GM18868 (cell line): ENCODE results near the gene OR1K1.

Source experiments
- ATAC-seq: cut with Tn5 transposase; IDR thresholded peaks from one replicate; pipeline ENCODE4 v1.9.1; 2021; ENCODE audit warnings: mild to moderate bottlenecking, moderate library complexity; ENCODE audit not compliant: unreplicated experiment

The OR1K1 gene

GRCh38 chr9:122848256-122848943, 48.5 kb downstream of the OR1K1 start:
- ATAC-seq, result no peak
